GM12878 (cell line): ENCODE data around the gene FNDC4. TPM values are rescaled to one million over a fixed set of nuclear protein-coding genes. Genes with fewer than 3 reads are reported as not detected.

Experiments used
- ATAC-seq: fragments of 200-7000 bp; cut with Tn5 transposase; 3 replicates; pipeline ENCODE4 v1.9.1; 2020; ENCODE audit warnings: mild to moderate bottlenecking, moderate library complexity
- BruUV-seq: library from RNA; stranded (reverse); fragments of 400-500 nt; replicated peaks from 2 replicates; lab custom pipeline; 2021; lab: Mats Ljungman, UMichigan
- CTCF ChIA-PET: fragments of 300-600 bp; sonication (Branson Sonifier 250); formaldehyde crosslinking; extraction: SDS; loops from one replicate; lab custom pipeline; 2021; ENCODE audit warnings: inconsistent platforms; lab: Yijun Ruan, JAX
- POLR2A ChIA-PET: fragments of 350-600 bp; formaldehyde crosslinking; extraction: SDS; loops from one replicate; lab custom pipeline; 2021; ENCODE audit warnings: inconsistent platforms; lab: Charles Lee
- RAD21 ChIA-PET: fragments of 300-600 bp; sonication (Branson Sonifier 250); formaldehyde crosslinking; loops from one replicate; lab custom pipeline; 2023; ENCODE audit warnings: antibody characterized with exemption; ENCODE audit not compliant: unreplicated experiment; lab: Charles Lee
- SMC1A ChIA-PET: fragments of 300-600 bp; sonication (Branson Sonifier 250); formaldehyde crosslinking; loops from one replicate; lab custom pipeline; 2023; ENCODE audit not compliant: unreplicated experiment, uncharacterized antibody; lab: Charles Lee
- DNase-seq: peaks from one replicate; pipeline ENCODE4 v3.0.0-alpha.2; 2011; ENCODE audit warnings: low read depth, low spot score
- FAIRE-seq: peaks from 3 replicates; lab custom pipeline; 2011; peaks lifted over from hg19 to GRCh38; lab: Jason Lieb, UNC
- H2AFZ ChIP-seq: 2 replicates; pipeline ENCODE4 v1.6.0; 2011; ENCODE audit warnings: low read depth, low read length, control low read depth; ENCODE audit not compliant: control insufficient read depth
- H3K27ac ChIP-seq: 2 replicates; pipeline ENCODE4 v1.5.1; 2011; ENCODE audit warnings: control low read depth; ENCODE audit not compliant: control insufficient read depth, insufficient read depth
- H3K27me3 ChIP-seq, 2 experiments: replicated peaks in 1 of 2; 2 replicates each; pipeline versions ENCODE4 v1.6.0 to v1.6.1; 2011; ENCODE audit warnings: low read length in 1 of 2; ENCODE audit not compliant: control insufficient read depth in 2 of 2, insufficient read depth in 2 of 2
- H3K36me3 ChIP-seq, 2 experiments: 2 replicates each; pipeline ENCODE4 v1.5.1; 2011; ENCODE audit warnings: low read length in 1 of 2; ENCODE audit not compliant: control insufficient read depth in 2 of 2, insufficient read depth in 2 of 2
- H3K4me1 ChIP-seq: 2 replicates; pipeline ENCODE4 v1.6.1; 2011; ENCODE audit warnings: mild to moderate bottlenecking, low read length, moderate library complexity, mixed read lengths; ENCODE audit not compliant: control insufficient read depth, insufficient read depth
- H3K4me2 ChIP-seq: 2 replicates; pipeline ENCODE4 v1.6.0; 2011; ENCODE audit warnings: control low read depth; ENCODE audit not compliant: control insufficient read depth, insufficient read depth
- H3K4me3 ChIP-seq: fragments of 200-600 bp; sonication (generic); 2 replicates; pipeline ENCODE4 v1.5.1; 2016
- H3K79me2 ChIP-seq: 2 replicates; pipeline ENCODE4 v1.6.0; 2011; ENCODE audit warnings: low read length; ENCODE audit not compliant: control insufficient read depth, insufficient read depth
- H3K9ac ChIP-seq: 2 replicates; pipeline ENCODE4 v1.8.0; 2011; ENCODE audit warnings: low read length, control low read depth, mixed read lengths; ENCODE audit not compliant: control insufficient read depth, insufficient read depth
- H3K9me3 ChIP-seq: replicated peaks from 3 replicates; pipeline ENCODE4 v1.5.1; 2011; ENCODE audit warnings: mild to moderate bottlenecking, low read length; ENCODE audit not compliant: control insufficient read depth, insufficient read depth
- H4K20me1 ChIP-seq: 2 replicates; pipeline ENCODE4 v1.6.0; 2011; ENCODE audit not compliant: control insufficient read depth, insufficient read depth
- CBFB ChIP-seq: IDR thresholded peaks from 2 replicates; pipeline ENCODE4 v1.6.1; 2016; ENCODE audit warnings: antibody characterized with exemption, low read depth
- CHD4 ChIP-seq: fragments of 200-600 bp; sonication (generic); IDR thresholded peaks from 2 replicates; pipeline ENCODE4 v1.6.1; 2016; ENCODE audit warnings: mild to moderate bottlenecking
- EGR1 ChIP-seq, 2 experiments: IDR thresholded peaks; 1 replicate in 1 of 2; 2 replicates in 1 of 2; pipeline ENCODE4 v1.6.1; 2011 to 2012; ENCODE audit warnings: low read depth in 2 of 2, low read length in 2 of 2, borderline replicate concordance in 1 of 2, mild to moderate bottlenecking in 1 of 2, moderate library complexity in 1 of 2
- IKZF2 ChIP-seq, 2 experiments: fragments of 450-650 bp; IDR thresholded peaks; 2 replicates each; pipeline ENCODE4 v1.6.1; 2017; ENCODE audit warnings: mild to moderate bottlenecking in 2 of 2, moderate library complexity in 2 of 2
- NFXL1 ChIP-seq: fragments of 450-650 bp; IDR thresholded peaks from 2 replicates; pipeline ENCODE4 v1.6.1; 2017; ENCODE audit warnings: antibody characterized with exemption, mild to moderate bottlenecking, borderline replicate concordance
- PBX3 ChIP-seq: IDR thresholded peaks from 2 replicates; pipeline ENCODE4 v1.6.1; 2011; ENCODE audit warnings: mild to moderate bottlenecking, low read depth, low read length, moderate library complexity; ENCODE audit not compliant: insufficient replicate concordance
- POLR2A ChIP-seq: IDR thresholded peaks from 2 replicates; pipeline ENCODE4 v1.6.1; 2011; ENCODE audit warnings: low read depth, mild to moderate bottlenecking, low read length
- RAD51 ChIP-seq: fragments of 450-650 bp; IDR thresholded peaks from 2 replicates; pipeline ENCODE4 v1.6.1; 2016; ENCODE audit warnings: moderate library complexity, mild to moderate bottlenecking, inconsistent platforms
- SREBF2 ChIP-seq: IDR thresholded peaks from 2 replicates; pipeline ENCODE4 v1.6.1; 2012; ENCODE audit warnings: mild to moderate bottlenecking, low read length
- SRF ChIP-seq, 2 experiments: IDR thresholded peaks; 2 replicates each; pipeline ENCODE4 v1.6.1; 2011; ENCODE audit warnings: low read depth in 2 of 2, low read length in 2 of 2, mild to moderate bottlenecking in 1 of 2, moderate library complexity in 1 of 2
- ZNF687 ChIP-seq: fragments of 450-650 bp; IDR thresholded peaks from 2 replicates; pipeline ENCODE4 v1.6.1; 2017; ENCODE audit warnings: mild to moderate bottlenecking, moderate library complexity
- WGBS: methylation state at CpG from one replicate; pipeline ENCODE4 v1.1.6; 2016; ENCODE audit warnings: low lambda C conversion rate; ENCODE audit not compliant: insufficient replicate concordance, insufficient coverage; ENCODE audit errors: missing lambda C conversion rate; 5-methylcytosine and 5-hydroxymethylcytosine counted together
- in situ Hi-C: fragments of 300-500 bp; cut with MboI; formaldehyde crosslinking; loops from 9 replicates; pipeline ENCODE4 v1.14.3; 2018; ENCODE audit warnings: mixed read lengths
- intact Hi-C: fragments of 100-400 bp; cut with micrococcal nuclease; formaldehyde crosslinking; loops from one replicate; pipeline ENCODE4 v1.14.2; 2022; ENCODE audit not compliant: unreplicated experiment
- polyA plus RNA-seq, 11 experiments: library from polyadenylated mRNA; depleted of rRNA in 4 of 11; unstranded in 6 of 11; stranded (reverse) in 5 of 11; fragments of >200 nt; fragmentation: Nextera tagmentation in 4 of 11; fragmentation: Illumina TruSeq in 1 of 11; extraction: Ambion mirVana in 4 of 11; extraction: Trizol in 1 of 11; gene quantifications; 1 replicate in 1 of 11; 2 replicates in 10 of 11; pipeline versions ENCODE4 v1.2.1 to v1.2.3, GENCODE V29; 2011 to 2016; ENCODE audit warnings: inconsistent platforms in 2 of 11, missing spikeins in 2 of 11, low read depth in 1 of 11
- total RNA-seq, 4 experiments: library from RNA; depleted of rRNA in 3 of 4; stranded (reverse); fragments of >200 nt in 3 of 4; fragmentation: Illumina TruSeq in 1 of 4; extraction: Trizol in 1 of 4; gene quantifications; 2 replicates each; pipeline versions ENCODE4 v1.2.1 to v1.2.3, GENCODE V29; 2013 to 2021

FNDC4 gene
- total and polyA plus RNA-seq, 10 of the 15 experiments (the other 5 are each of a cell fraction or from before 2014, with no cell fraction given), result 0.21 TPM; not detected in 9

DNA sequence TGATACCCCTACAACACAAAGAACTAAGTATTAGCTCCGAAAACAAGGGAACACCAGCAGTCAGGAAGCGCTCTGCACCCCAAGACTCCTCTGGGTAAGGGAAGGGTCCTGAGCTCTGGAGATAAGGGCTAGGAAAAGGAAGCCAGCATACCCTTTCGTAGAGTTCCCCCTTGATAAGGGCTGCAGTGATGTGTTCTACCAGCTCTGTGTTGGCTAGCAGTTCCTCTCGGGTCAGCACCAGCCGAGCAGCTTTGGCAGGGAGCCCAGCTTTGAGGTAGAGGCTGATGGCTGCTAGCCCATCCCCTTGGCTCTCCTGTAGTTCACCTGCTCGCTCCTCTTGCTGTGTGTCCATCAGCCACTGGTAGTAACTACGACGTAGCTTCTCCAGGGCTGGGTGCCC, 33.9 kb downstream of the FNDC4 start:
- H3K79me2 ChIP-seq, result no peaks in the 10 kb centered on the region
- TF ChIP-seq NFXL1 (no peak), POLR2A (no peak), CHD4 (no peak), IKZF2 (IDR thresholded peaks at IDR 0.05) (no peak), SREBF2 (no peak), SRF (IDR thresholded peaks at IDR 0.05; ENCODE audit: low read depth in 2 of 2, low read length in 2 of 2) (no peak)
- ChIA-PET SMC1A (no interaction called here), RAD21 (no interaction called here), CTCF (no interaction called here), POLR2A (interaction anchor here (0.5 kb wide), 1 partner anchor 1661 kb away, joined by 6 read pairs; no protein-coding TSS in a partner anchor)
- no peak overlapping the region for H3K4me2 ChIP-seq
- BruUV-seq, result no TSS peak
- WGBS, result 84% methylated on average over 8 of the region's 8 CpGs
- no peak overlapping the region for H3K4me3 ChIP-seq
- H3K36me3 ChIP-seq, result no peaks in the 10 kb centered on the region
- no peak overlapping the region for H3K27ac ChIP-seq
- no peak for ATAC-seq
- intact Hi-C loops (no loop called here), in situ Hi-C loops (no loop called here)
- H3K9me3 ChIP-seq, result no peaks in the 10 kb centered on the region
- no peaks in the 10 kb centered on the region for H3K27me3 ChIP-seq
- no peaks in the 10 kb centered on the region for H4K20me1 ChIP-seq
- DNase-seq, result no peak
- H3K4me1 ChIP-seq, result no peaks in the 10 kb centered on the region
- H2AFZ ChIP-seq, result no peak overlapping the region
- H3K9ac ChIP-seq, result no peak overlapping the region
- no peak for FAIRE-seq

GRCh38 chr2:27453968-27454367, 41.0 kb downstream of the FNDC4 start:
- no peaks in the 10 kb centered on the region for H3K9me3 ChIP-seq
- ATAC-seq (no peak), FAIRE-seq (no peak), DNase-seq (no peak)
- no peaks in the 10 kb centered on the region for H3K4me1 ChIP-seq
- no peak overlapping the region for H2AFZ ChIP-seq
- no peaks in the 10 kb centered on the region for H3K27me3 ChIP-seq
- no TSS peak for BruUV-seq
- POLR2A ChIA-PET, result no interaction called here
- CTCF ChIA-PET, result no interaction called here
- intact Hi-C loops (no loop called here), in situ Hi-C loops (no loop called here)
- no peaks in the 10 kb centered on the region for H4K20me1 ChIP-seq
- RAD21 ChIA-PET, result no interaction called here
- SMC1A ChIA-PET, result no interaction called here
- H3K27ac ChIP-seq, result no peak overlapping the region
- H3K4me3 ChIP-seq, result no peak overlapping the region
- no peaks in the 10 kb centered on the region for H3K36me3 ChIP-seq
- no peak overlapping the region for H3K9ac ChIP-seq
- WGBS, result 95% methylated on average over 7 of the region's 7 CpGs
- TF ChIP-seq RAD51, result no peak
- TF ChIP-seq EGR1 (IDR thresholded peaks at IDR 0.05; ENCODE audit: borderline replicate concordance in 1 of 2, low read depth in 2 of 2, low read length in 2 of 2), result no peak
- no peak for TF ChIP-seq CBFB
- no peak for TF ChIP-seq ZNF687
- no peak for TF ChIP-seq PBX3
- no peak overlapping the region for H3K4me2 ChIP-seq
- no peaks in the 10 kb centered on the region for H3K79me2 ChIP-seq
